K562 (cell line): Measurements from ENCODE around the gene LRP1-AS.

Experiments
- SOX6 ChIP-seq: fragments of 450-650 bp; IDR thresholded peaks from 2 replicates; pipeline ENCODE4 v1.6.1; 2014; ENCODE audit warnings: mild to moderate bottlenecking
- YY1 ChIP-seq, 3 experiments: IDR thresholded peaks; 2 replicates each; pipeline ENCODE4 v1.6.1; 2011; ENCODE audit warnings: low read length in 2 of 3, mild to moderate bottlenecking in 2 of 3, moderate library complexity in 2 of 3, borderline replicate concordance in 1 of 3, control low read depth in 1 of 3, low read depth in 1 of 3; ENCODE audit not compliant: insufficient read depth in 3 of 3, insufficient replicate concordance in 2 of 3, control insufficient read depth in 1 of 3, insufficient read length in 1 of 3; ENCODE audit errors: extremely low read depth in 1 of 3

DNA sequence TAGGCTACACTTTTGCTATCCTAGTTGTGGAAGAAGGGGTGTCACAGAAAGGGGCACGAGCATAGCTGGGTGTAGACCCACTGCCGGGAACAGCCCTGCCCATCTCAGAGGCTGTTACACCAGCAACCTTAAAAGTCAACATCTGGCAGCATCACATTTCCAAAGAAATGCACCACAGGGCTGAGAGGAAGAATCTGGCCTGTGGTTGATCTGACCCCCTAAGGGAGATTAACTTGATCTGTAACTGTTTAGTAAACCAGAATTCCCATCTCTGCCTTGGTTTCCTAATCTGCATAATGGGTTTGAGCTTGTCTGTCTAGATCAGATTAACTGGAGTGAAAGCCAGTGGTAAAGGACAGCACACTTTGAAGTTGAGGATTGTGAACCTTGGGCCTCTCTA lies 1.3 kb downstream of the LRP1-AS start:
- TF ChIP-seq SOX6, result no peak
- no peak for TF ChIP-seq YY1 (IDR thresholded peaks at IDR 0.05; ENCODE audit: borderline replicate concordance in 1 of 3, control insufficient read depth in 1 of 3, extremely low read depth in 1 of 3, insufficient read depth in 3 of 3, insufficient read length in 1 of 3, insufficient replicate concordance in 2 of 3, low read depth in 1 of 3, low read length in 2 of 3)
